HG03432 (cell line): Measurements from ENCODE around the gene OSBPL9.

Source experiments
- ATAC-seq: cut with Tn5 transposase; IDR thresholded peaks from one replicate; pipeline ENCODE4 v1.9.1; 2021; ENCODE audit warnings: mild to moderate bottlenecking, moderate library complexity; ENCODE audit not compliant: unreplicated experiment

The OSBPL9 gene

GRCh38 chr1:51661081-51661518, 44.2 kb downstream of the OSBPL9 start:
- ATAC-seq, result no peak

GRCh38 chr1:51663105-51663504, 46.2 kb downstream of the OSBPL9 start:
- no peak for ATAC-seq

GRCh38 chr1:51663721-51664120, 46.8 kb downstream of the OSBPL9 start:
- no peak for ATAC-seq

GRCh38 chr1:51664421-51665240, 47.7 kb downstream of the OSBPL9 start:
- no peak for ATAC-seq

GRCh38 chr1:51666478-51666877, 49.6 kb downstream of the OSBPL9 start:
- ATAC-seq, result no peak

- no peak for ATAC-seq
Measured at GRCh38 chr1:51667561-51667960, 50.7 kb downstream of the OSBPL9 start.

- ATAC-seq, result no peak
Measured at GRCh38 chr1:51669272-51669671, 52.4 kb downstream of the OSBPL9 start.

- no peak for ATAC-seq
Measured at GRCh38 chr1:51669816-51670215, 52.9 kb downstream of the OSBPL9 start.

- no peak for ATAC-seq
Measured at GRCh38 chr1:51671527-51672325, 54.8 kb downstream of the OSBPL9 start.

- ATAC-seq, result no peak
Measured at GRCh38 chr1:51673279-51673678, 56.4 kb downstream of the OSBPL9 start.

GRCh38 chr1:51675177-51675780, 58.4 kb downstream of the OSBPL9 start:
- no peak for ATAC-seq

GRCh38 chr1:51679435-51679834, 62.5 kb downstream of the OSBPL9 start:
- peak; percentile 76 for ATAC-seq

- no peak for ATAC-seq
Measured at GRCh38 chr1:51684776-51685175, 67.9 kb downstream of the OSBPL9 start.

- no peak for ATAC-seq
Measured at GRCh38 chr1:51686450-51686849, 69.6 kb downstream of the OSBPL9 start.

GRCh38 chr1:51689075-51689440, 72.2 kb downstream of the OSBPL9 start:
- no peak for ATAC-seq

GRCh38 chr1:51689643-51690042, 72.8 kb downstream of the OSBPL9 start:
- ATAC-seq, result no peak

- ATAC-seq, result no peak
Measured at GRCh38 chr1:51690285-51690961, 73.5 kb downstream of the OSBPL9 start.

GRCh38 chr1:51691920-51692319, 75.0 kb downstream of the OSBPL9 start:
- ATAC-seq, result no peak

- ATAC-seq, result no peak
Measured at GRCh38 chr1:51693419-51694155, 76.7 kb downstream of the OSBPL9 start.

GRCh38 chr1:51697166-51697565, 80.3 kb downstream of the OSBPL9 start:
- ATAC-seq, result no peak
